Ovary (tissue), 3 donors: Measurements from ENCODE around the gene PCDHAC1.

Source experiments
- CTCF ChIP-seq, 3 donors: fragments of 450-650 bp in 2 of 3; fragments of 200-600 bp in 1 of 3; IDR thresholded peaks; one replicate each; pipeline versions ENCODE4 v1.5.1 to v1.8.0; 2016 to 2022; ENCODE audit warnings: antibody characterized with exemption in 3 of 3, mild to moderate bottlenecking in 1 of 3
- EP300 ChIP-seq: sonication (generic); formaldehyde crosslinking; IDR thresholded peaks from one replicate; pipeline ENCODE4 v1.6.1; 2017; ENCODE audit warnings: antibody characterized with exemption
- POLR2A ChIP-seq: fragments of 450-650 bp; IDR thresholded peaks from one replicate; pipeline ENCODE4 v1.6.1; 2017; ENCODE audit warnings: antibody characterized with exemption, mild to moderate bottlenecking, moderate library complexity
- donor health status: DM: no; HTN: no; CAD: no.

GRCh38 chr5:140962190-140962589, 36.1 kb downstream of the PCDHAC1 start:
- TF ChIP-seq CTCF (IDR thresholded peaks at IDR 0.05): no peak
- no peak for TF ChIP-seq POLR2A
- no peak for TF ChIP-seq EP300
